ENCODE data around the gene TEP1. TPM values are rescaled to one million over a fixed set of nuclear protein-coding genes. Genes with fewer than 3 reads are reported as not detected.

TEP1 gene
- total and polyA plus RNA-seq, 2 experiments from 2014 or later, result 10.7 to 29.4 TPM

- TF ChIP-seq CTCF (IDR thresholded peaks at IDR 0.05; ENCODE audit: poor library complexity) (no peak), EZH2phosphoT487 (IDR thresholded peaks at IDR 0.05; ENCODE audit: low read depth, severe bottlenecking, unreplicated experiment) (no peak), EZH2 (IDR thresholded peaks at IDR 0.05; ENCODE audit: borderline replicate concordance) (no peak)
- Histone ChIP-seq H3K27me3 (no peaks in the 10 kb centered on the region), H3K4me1 (ENCODE audit: insufficient read depth) (no peaks in the 10 kb centered on the region), H3K79me2 (no peaks in the 10 kb centered on the region), H3K4me2 (no peak overlapping the region), H3K4me3 (no peak overlapping the region), H3K9me2 (replicated peaks; ENCODE audit: insufficient read depth) (no peaks in the 10 kb centered on the region), H2AFZ (no peak overlapping the region), H3K27ac (no peak overlapping the region), H4K20me1 (ENCODE audit: insufficient read depth, poor library complexity, severe bottlenecking) (no peaks in the 10 kb centered on the region), H3K36me3 (replicated peaks; ENCODE audit: insufficient read depth, low read depth) (no peaks in the 10 kb centered on the region), H3K9me3 (ENCODE audit: low read depth) (no peaks in the 10 kb centered on the region)
- 90% methylated on average over 4 of the region's 4 CpGs for WGBS (ENCODE audit: low lambda C conversion rate, missing lambda C conversion rate)
- DNase-seq (ENCODE audit: low spot score), result no peak
Measured at GRCh38 chr14:20436363-20436755, 23.1 kb upstream of the TEP1 start.

GRCh38 chr14:20435582-20436362, 22.5 kb upstream of the TEP1 start, which contains the start of gene KLHL33:
KLHL33 (minus strand) TSS chr14:20436166; CDS start chr14:20435811, 355 bp downstream.
- H3K27me3 ChIP-seq, result no peaks in the 10 kb centered on the region

GRCh38 chr14:20434701-20435581, 21.6 kb upstream of the TEP1 start:
- DNase-seq (ENCODE audit: low spot score), result no peak
- H4K20me1 ChIP-seq (ENCODE audit: insufficient read depth, poor library complexity, severe bottlenecking), result no peaks in the 10 kb centered on the region
- WGBS (ENCODE audit: low lambda C conversion rate, missing lambda C conversion rate), result 82% methylated on average over 38 of the region's 44 CpGs
- no peaks in the 10 kb centered on the region for H3K36me3 ChIP-seq (replicated peaks; ENCODE audit: insufficient read depth, low read depth)
- H3K4me2 ChIP-seq, result no peak overlapping the region
- TF ChIP-seq EZH2 (IDR thresholded peaks at IDR 0.05; ENCODE audit: borderline replicate concordance) (no peak), CTCF (IDR thresholded peaks at IDR 0.05; ENCODE audit: poor library complexity) (no peak), EZH2phosphoT487 (IDR thresholded peaks at IDR 0.05; ENCODE audit: low read depth, severe bottlenecking, unreplicated experiment) (no peak)
- H3K4me1 ChIP-seq (ENCODE audit: insufficient read depth), result no peaks in the 10 kb centered on the region
- no peak overlapping the region for H3K4me3 ChIP-seq
- H3K9me2 ChIP-seq (replicated peaks; ENCODE audit: insufficient read depth), result no peaks in the 10 kb centered on the region
- H3K27ac ChIP-seq, result no peak overlapping the region
- no peaks in the 10 kb centered on the region for H3K27me3 ChIP-seq
- H3K79me2 ChIP-seq, result no peaks in the 10 kb centered on the region
- no peaks in the 10 kb centered on the region for H3K9me3 ChIP-seq (ENCODE audit: low read depth)
- H2AFZ ChIP-seq, result no peak overlapping the region

More at GRCh38 chr14:20435582-20436362, 22.5 kb upstream of the TEP1 start, which contains the start of gene KLHL33:
- DNase-seq (ENCODE audit: low spot score), result no peak
- H3K36me3 ChIP-seq (replicated peaks; ENCODE audit: insufficient read depth, low read depth), result no peaks in the 10 kb centered on the region
- no peak within 1 kb of the TSS for H3K4me2 ChIP-seq
- no peaks in the 10 kb centered on the region for H3K9me2 ChIP-seq (replicated peaks; ENCODE audit: insufficient read depth)
- no peak for TF ChIP-seq EZH2phosphoT487 (IDR thresholded peaks at IDR 0.05; ENCODE audit: low read depth, severe bottlenecking, unreplicated experiment)
- no peak for TF ChIP-seq CTCF (IDR thresholded peaks at IDR 0.05; ENCODE audit: poor library complexity)
- TF ChIP-seq EZH2 (IDR thresholded peaks at IDR 0.05; ENCODE audit: borderline replicate concordance), result no peak
- no peak within 1 kb of the TSS for H2AFZ ChIP-seq
- no peak within 1 kb of the TSS for H3K27ac ChIP-seq
- H3K79me2 ChIP-seq, result no peaks in the 10 kb centered on the region
- H3K4me1 ChIP-seq (ENCODE audit: insufficient read depth), result no peaks in the 10 kb centered on the region
- no peak within 1 kb of the TSS for H3K4me3 ChIP-seq
- H4K20me1 ChIP-seq (ENCODE audit: insufficient read depth, poor library complexity, severe bottlenecking), result no peaks in the 10 kb centered on the region
- 95% methylated on average over 17 of the region's 17 CpGs for WGBS (ENCODE audit: low lambda C conversion rate, missing lambda C conversion rate)
- no peaks in the 10 kb centered on the region for H3K9me3 ChIP-seq (ENCODE audit: low read depth)
